ENCODE results near the gene DTD2. TPM values are rescaled to one million over a fixed set of nuclear protein-coding genes. Genes with fewer than 3 reads are reported as not detected.

The DTD2 gene
- total and polyA plus RNA-seq, 9 donors = 11.1 to 34.1 (median 22.0) TPM

DNA sequence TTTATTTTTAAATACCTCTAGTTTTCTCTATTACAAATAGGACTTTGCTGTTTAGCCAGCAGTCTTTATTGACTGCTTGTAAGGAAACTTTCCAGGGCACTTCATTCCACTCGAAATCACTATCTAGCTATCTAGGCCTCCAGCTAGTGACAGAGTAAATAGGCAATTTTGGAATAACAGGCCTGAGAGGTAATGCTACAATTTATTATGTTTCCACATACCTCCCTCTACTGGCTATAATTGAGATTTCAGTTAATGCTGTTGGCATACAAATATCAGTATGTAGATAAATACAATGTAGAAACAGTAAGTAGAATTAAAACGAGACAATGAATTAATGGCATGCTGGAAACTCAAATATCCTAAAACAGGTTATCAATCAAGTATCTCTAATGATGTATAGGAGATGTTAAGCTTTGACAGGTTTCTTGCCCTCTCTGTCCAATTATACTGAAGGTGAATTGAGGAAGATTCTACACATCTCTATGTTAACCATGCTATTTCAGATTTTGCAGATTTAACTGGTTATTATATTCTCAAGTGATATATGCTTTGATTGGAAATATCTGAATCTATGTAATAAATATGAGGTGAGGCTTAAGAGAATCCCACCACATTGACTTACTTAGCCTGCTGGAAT lies 7.2 kb downstream of the DTD2 start:
- Histone ChIP-seq H3K27ac (no peak overlapping the region), H3K9me3 (no peaks in the 10 kb centered on the region), H3K36me3 (no peaks in the 10 kb centered on the region), H3K4me1 (ENCODE audit: insufficient read depth) (peaks cover under 1% of the 10 kb centered on the region), H3K27me3 (no peaks in the 10 kb centered on the region), H3K4me3 (no peak overlapping the region)
- no peak for TF ChIP-seq POLR2A (IDR thresholded peaks at IDR 0.05)
- TF ChIP-seq, protein P1, sequence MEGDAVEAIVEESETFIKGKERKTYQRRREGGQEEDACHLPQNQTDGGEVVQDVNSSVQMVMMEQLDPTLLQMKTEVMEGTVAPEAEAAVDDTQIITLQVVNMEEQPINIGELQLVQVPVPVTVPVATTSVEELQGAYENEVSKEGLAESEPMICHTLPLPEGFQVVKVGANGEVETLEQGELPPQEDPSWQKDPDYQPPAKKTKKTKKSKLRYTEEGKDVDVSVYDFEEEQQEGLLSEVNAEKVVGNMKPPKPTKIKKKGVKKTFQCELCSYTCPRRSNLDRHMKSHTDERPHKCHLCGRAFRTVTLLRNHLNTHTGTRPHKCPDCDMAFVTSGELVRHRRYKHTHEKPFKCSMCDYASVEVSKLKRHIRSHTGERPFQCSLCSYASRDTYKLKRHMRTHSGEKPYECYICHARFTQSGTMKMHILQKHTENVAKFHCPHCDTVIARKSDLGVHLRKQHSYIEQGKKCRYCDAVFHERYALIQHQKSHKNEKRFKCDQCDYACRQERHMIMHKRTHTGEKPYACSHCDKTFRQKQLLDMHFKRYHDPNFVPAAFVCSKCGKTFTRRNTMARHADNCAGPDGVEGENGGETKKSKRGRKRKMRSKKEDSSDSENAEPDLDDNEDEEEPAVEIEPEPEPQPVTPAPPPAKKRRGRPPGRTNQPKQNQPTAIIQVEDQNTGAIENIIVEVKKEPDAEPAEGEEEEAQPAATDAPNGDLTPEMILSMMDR (IDR thresholded peaks at IDR 0.05) = peak; percentile 12 to 29 (median 21)
- DNase-seq = no peak
- 15 to 20% (median 16%) methylated on average over 2 of the region's 2 CpGs for WGBS, 3 donors
- intact Hi-C loops (cut with DNase I) = no loop called here

DNA sequence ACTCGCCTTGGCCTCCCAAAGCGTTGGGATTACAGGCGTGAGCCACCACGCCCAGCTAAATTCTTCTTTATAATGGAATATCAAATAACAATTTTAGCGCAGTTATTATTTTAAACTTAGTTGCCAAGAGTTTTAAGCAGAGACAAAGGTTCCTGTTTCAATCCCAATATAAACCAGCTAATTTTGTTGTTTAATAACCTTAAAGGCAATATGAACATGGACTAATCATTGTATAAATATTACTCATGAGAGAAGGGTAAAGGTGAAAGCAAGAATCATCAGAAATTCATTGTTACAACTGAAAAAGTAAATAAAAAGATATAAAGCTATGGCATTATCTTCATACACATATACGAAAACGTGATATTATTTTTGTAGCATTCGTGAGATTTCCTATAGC lies 8.2 kb downstream of the DTD2 start:
- TF ChIP-seq POLR2A (IDR thresholded peaks at IDR 0.05) = no peak
- TF ChIP-seq, protein P1 (IDR thresholded peaks at IDR 0.05) = no peak
- no peak for TF ChIP-seq EP300 (IDR thresholded peaks at IDR 0.05)
- 72 to 79% (median 78%) methylated on average over 8 of the region's 8 CpGs for WGBS, 3 donors
- DNase-seq = no peak
- no peaks in the 10 kb centered on the region for H3K9me3 ChIP-seq
- intact Hi-C loops (cut with DNase I) = no loop called here
- no peaks in the 10 kb centered on the region for H3K36me3 ChIP-seq
- H3K4me3 ChIP-seq = no peak overlapping the region
- H3K27ac ChIP-seq = no peak overlapping the region
- no peaks in the 10 kb centered on the region for H3K27me3 ChIP-seq
- H3K4me1 ChIP-seq (ENCODE audit: insufficient read depth) = no peaks in the 10 kb centered on the region

DNA sequence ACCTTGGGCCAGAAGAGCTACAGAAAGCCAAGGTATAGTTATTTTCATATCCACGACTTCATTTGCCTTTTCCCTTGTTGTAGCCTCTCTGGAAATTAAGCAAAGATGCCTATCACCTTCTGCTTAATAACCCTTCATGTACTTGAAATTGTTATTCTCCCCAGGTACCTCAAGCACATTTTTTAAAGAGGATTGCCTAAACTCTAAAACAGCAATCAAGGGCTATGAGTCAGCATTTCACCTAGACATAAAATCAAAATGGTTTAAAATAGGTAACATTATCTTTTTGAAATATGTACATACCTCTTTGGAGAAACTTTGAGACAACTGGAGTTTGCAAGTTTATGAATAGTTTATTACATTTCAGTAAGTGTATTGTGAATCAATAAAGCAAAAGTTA lies 11.6 kb downstream of the DTD2 start:
- TF ChIP-seq, protein P1 (IDR thresholded peaks at IDR 0.05) = no peak
- TF ChIP-seq EP300 (IDR thresholded peaks at IDR 0.05) (no peak), POLR2A (IDR thresholded peaks at IDR 0.05) (no peak)
- Histone ChIP-seq H3K36me3 (no peaks in the 10 kb centered on the region), H3K9me3 (no peaks in the 10 kb centered on the region), H3K4me1 (ENCODE audit: insufficient read depth) (no peaks in the 10 kb centered on the region), H3K27me3 (no peaks in the 10 kb centered on the region), H3K27ac (no peak overlapping the region), H3K4me3 (no peak overlapping the region)
- intact Hi-C loops (cut with DNase I) = no loop called here
- 71 to 93% (median 86%) methylated on average over 1 of the region's 1 CpG for WGBS, 3 donors
- DNase-seq = no peak

DNA sequence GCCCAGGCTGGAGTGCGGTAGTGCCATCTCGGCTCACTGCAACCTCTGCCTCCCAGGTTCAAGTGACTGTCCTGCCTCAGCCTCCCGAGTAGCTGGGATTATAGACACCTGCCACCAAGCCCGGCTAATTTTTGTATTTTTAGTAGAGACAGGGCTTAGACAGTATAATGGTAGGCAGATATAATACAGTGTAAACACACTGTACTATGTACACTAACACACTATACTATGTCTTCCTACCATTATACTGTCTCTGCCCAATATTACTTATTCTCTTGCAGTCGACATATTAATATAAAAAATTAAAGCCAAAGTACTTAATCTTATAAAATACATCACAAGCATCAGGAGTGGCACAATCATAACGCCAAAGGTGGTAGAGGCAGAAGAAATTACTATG lies 15.0 kb downstream of the DTD2 start:
- H3K36me3 ChIP-seq = no peaks in the 10 kb centered on the region
- no peaks in the 10 kb centered on the region for H3K9me3 ChIP-seq
- intact Hi-C loops (cut with DNase I) = no loop called here
- DNase-seq = no peak
- WGBS, 3 donors = 68 to 77% (median 73%) methylated on average over 6 of the region's 6 CpGs
- TF ChIP-seq, protein P1 (IDR thresholded peaks at IDR 0.05) = no peak
- TF ChIP-seq POLR2A (IDR thresholded peaks at IDR 0.05) (no peak), EP300 (IDR thresholded peaks at IDR 0.05) (no peak)
- no peaks in the 10 kb centered on the region for H3K27me3 ChIP-seq
- H3K27ac ChIP-seq = no peak overlapping the region
- H3K4me3 ChIP-seq = no peak overlapping the region
- H3K4me1 ChIP-seq (ENCODE audit: insufficient read depth) = no peaks in the 10 kb centered on the region

Data from ovary (tissue), 9 donors.